ENCODE results near the gene MRGPRE.

MRGPRE gene

DNA sequence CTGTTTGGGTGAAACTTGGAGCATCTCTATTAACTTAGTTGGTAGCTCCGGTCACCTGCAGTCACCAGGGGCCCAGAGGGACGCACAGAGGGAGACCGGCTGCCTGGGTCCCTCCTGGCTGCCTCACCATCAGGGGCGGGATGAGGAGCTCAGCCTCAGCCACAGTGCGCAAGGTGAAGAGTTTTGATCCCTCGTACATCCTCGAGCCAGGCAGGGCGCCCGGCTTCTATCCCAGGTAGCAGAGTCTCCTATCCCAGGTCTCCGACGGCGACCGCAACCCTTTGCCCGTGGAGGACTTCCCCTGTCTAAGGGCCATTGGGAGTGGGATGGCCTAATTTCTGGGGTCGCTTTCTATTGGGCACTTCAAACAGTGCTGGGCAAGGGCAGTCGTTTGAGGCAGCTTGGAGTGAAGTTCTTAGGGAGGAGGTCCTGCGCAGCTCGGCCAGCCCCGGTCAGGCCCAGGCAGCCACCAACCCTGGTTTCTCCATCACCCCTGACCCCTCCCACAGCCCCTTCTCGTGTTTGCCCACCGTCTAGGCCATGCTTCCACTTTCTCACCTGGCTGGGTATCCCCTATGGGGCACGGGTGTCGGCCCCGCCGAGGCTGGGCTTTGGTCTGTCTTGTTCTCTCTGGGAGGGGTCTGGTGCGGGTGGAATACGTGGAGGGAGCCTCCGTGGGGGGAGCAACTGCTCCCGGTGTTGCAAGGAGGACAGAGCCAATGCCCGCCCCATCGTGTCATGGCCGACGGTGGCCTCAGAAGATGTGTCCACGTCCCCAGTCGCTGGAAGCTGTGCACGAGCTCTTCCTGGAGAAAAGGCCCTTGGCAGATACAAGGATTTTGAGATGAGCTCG, 10.0 kb downstream of the MRGPRE start:
- TF ChIP-seq, protein P1, sequence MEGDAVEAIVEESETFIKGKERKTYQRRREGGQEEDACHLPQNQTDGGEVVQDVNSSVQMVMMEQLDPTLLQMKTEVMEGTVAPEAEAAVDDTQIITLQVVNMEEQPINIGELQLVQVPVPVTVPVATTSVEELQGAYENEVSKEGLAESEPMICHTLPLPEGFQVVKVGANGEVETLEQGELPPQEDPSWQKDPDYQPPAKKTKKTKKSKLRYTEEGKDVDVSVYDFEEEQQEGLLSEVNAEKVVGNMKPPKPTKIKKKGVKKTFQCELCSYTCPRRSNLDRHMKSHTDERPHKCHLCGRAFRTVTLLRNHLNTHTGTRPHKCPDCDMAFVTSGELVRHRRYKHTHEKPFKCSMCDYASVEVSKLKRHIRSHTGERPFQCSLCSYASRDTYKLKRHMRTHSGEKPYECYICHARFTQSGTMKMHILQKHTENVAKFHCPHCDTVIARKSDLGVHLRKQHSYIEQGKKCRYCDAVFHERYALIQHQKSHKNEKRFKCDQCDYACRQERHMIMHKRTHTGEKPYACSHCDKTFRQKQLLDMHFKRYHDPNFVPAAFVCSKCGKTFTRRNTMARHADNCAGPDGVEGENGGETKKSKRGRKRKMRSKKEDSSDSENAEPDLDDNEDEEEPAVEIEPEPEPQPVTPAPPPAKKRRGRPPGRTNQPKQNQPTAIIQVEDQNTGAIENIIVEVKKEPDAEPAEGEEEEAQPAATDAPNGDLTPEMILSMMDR (conservative IDR thresholded peaks at IDR 0.05; ENCODE audit: low read depth, low read length) = no peak
- H3K4me1 ChIP-seq (ENCODE audit: low read depth, poor library complexity, severe bottlenecking) = no peaks in the 10 kb centered on the region
- H3K4me2 ChIP-seq = no peak overlapping the region
- no peak overlapping the region for H3K27ac ChIP-seq
- no peak overlapping the region for H3K4me3 ChIP-seq (IDR thresholded peaks at IDR 0.05; ENCODE audit: insufficient read depth, low read depth, low read length)
- no peaks in the 10 kb centered on the region for H3K36me3 ChIP-seq (ENCODE audit: insufficient read depth)
- H2AFZ ChIP-seq (ENCODE audit: low read depth) = no peak overlapping the region
- no peaks in the 10 kb centered on the region for H4K20me1 ChIP-seq (ENCODE audit: insufficient read depth)
- H3K79me2 ChIP-seq (ENCODE audit: insufficient read depth, low read depth) = no peaks in the 10 kb centered on the region
- H3K27me3 ChIP-seq (ENCODE audit: insufficient read depth, low read depth) = peaks cover 77% of the 10 kb centered on the region
- no peak overlapping the region for H3K9ac ChIP-seq

DNA sequence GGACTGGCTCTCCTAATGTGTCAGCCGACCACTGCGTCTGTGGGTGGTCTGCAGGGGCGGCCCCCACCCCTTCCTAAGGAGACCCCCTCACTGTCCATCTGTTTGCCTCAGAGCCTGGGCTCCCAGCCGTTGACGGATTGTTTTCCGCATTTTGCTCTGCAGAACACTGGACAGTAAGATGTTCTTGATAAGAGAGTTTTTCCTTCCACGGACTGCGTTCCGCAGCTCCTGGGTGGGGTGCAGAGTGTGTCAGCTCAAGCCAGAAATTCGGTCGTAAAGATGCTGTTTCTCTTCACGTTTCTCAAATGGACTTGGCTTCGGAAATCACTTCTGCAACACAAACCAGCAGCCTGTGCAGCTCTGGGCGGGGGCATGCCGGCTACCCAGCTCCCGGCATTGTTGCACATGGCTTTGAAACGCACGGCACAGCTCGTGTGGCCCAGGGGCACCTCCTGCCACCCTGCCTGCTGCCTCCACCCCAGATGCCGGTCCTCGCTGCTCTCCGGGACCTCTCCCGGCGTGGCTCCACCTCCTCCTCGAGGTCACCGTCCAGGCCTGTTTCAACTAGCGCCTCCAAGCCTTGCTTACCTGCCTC, 10.7 kb downstream of the MRGPRE start:
- Histone ChIP-seq H3K27me3 (ENCODE audit: insufficient read depth, low read depth) (peaks cover 74% of the 10 kb centered on the region), H3K36me3 (ENCODE audit: insufficient read depth) (no peaks in the 10 kb centered on the region), H3K4me3 (IDR thresholded peaks at IDR 0.05; ENCODE audit: insufficient read depth, low read depth, low read length) (no peak overlapping the region), H3K4me1 (ENCODE audit: low read depth, poor library complexity, severe bottlenecking) (no peaks in the 10 kb centered on the region), H3K79me2 (ENCODE audit: insufficient read depth, low read depth) (no peaks in the 10 kb centered on the region), H4K20me1 (ENCODE audit: insufficient read depth) (no peaks in the 10 kb centered on the region), H3K9ac (no peak overlapping the region), H3K27ac (no peak overlapping the region), H3K4me2 (no peak overlapping the region), H2AFZ (ENCODE audit: low read depth) (no peak overlapping the region)
- TF ChIP-seq, protein P1 (conservative IDR thresholded peaks at IDR 0.05; ENCODE audit: low read depth, low read length) = no peak

DNA sequence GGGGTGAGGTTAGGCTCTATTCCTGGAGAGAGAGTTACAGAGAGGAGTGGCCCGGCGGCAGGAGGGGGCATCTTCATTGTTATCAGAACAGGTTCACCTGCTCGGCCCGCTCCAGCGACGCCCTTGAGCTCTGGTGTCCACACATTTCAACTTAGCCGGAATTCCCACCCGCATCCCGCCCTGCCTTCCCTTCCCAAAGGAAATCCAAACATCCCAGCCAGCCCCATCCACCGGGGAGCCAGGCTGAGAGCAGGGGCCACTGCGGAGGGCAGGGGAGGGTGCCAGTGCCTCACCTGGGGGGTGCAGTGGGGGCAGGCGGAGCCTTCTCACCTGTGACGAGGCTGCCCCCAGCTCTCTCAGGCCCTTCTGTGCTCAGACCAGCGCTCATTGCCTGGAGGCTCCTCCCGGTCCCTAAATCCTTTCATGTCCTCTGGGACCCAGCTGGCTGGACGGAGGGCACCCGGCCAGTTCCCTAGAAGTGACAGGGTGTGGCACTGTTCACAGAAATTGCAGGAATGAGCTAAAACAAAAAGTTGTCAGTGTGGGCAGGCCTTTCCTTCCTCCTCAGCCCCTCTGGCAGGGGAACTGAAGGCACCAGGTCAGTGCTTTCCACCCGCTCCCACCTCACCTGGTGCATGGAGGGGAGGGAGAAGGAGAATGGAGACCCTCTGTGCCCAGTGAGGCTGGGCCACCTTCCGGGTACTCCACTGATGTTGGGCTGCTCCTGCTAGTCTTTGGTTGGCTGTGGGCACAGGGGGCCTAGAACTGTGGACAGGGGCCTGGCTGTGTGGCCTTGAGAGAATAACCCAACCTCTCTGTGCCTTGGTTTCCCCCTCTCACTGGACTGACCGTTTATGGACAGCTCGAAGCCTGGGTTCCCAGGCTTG, 11.5 kb downstream of the MRGPRE start:
- Histone ChIP-seq H3K79me2 (ENCODE audit: insufficient read depth, low read depth) (no peaks in the 10 kb centered on the region), H3K4me1 (ENCODE audit: low read depth, poor library complexity, severe bottlenecking) (no peaks in the 10 kb centered on the region), H3K36me3 (ENCODE audit: insufficient read depth) (no peaks in the 10 kb centered on the region), H3K27ac (no peak overlapping the region), H2AFZ (ENCODE audit: low read depth) (no peak overlapping the region), H3K4me2 (no peak overlapping the region), H3K27me3 (ENCODE audit: insufficient read depth, low read depth) (peaks cover 73% of the 10 kb centered on the region), H3K4me3 (IDR thresholded peaks at IDR 0.05; ENCODE audit: insufficient read depth, low read depth, low read length) (no peak overlapping the region), H3K9ac (no peak overlapping the region), H4K20me1 (ENCODE audit: insufficient read depth) (no peaks in the 10 kb centered on the region)
- TF ChIP-seq, protein P1 (conservative IDR thresholded peaks at IDR 0.05; ENCODE audit: low read depth, low read length) = no peak

DNA sequence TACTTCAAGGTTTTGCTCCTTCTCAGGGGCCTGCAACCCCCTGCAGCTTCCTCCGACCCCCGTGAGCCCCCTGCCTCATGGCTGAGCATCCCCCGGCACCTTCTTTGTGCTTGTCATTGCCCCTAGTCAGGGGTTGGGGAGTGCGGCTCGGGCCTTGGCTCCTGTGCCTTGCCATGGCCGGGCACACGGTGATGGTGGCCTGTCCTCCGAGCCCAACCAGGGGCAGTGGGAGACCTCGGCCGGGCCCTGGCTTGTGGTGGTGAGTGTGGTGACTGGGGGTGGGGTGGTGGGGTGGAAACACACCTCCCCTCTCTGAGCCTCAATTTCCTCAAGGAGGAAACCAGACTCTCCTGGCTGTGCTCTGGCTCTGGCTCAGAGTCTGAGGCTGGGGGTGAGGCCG, 12.1 kb downstream of the MRGPRE start:
- H3K27me3 ChIP-seq (ENCODE audit: insufficient read depth, low read depth) = peaks cover 77% of the 10 kb centered on the region
- H3K9ac ChIP-seq = no peak overlapping the region
- no peak overlapping the region for H3K4me2 ChIP-seq
- no peak overlapping the region for H3K4me3 ChIP-seq (IDR thresholded peaks at IDR 0.05; ENCODE audit: insufficient read depth, low read depth, low read length)
- no peak overlapping the region for H3K27ac ChIP-seq
- H3K36me3 ChIP-seq (ENCODE audit: insufficient read depth) = no peaks in the 10 kb centered on the region
- no peaks in the 10 kb centered on the region for H3K4me1 ChIP-seq (ENCODE audit: low read depth, poor library complexity, severe bottlenecking)
- no peak overlapping the region for H2AFZ ChIP-seq (ENCODE audit: low read depth)
- no peaks in the 10 kb centered on the region for H3K79me2 ChIP-seq (ENCODE audit: insufficient read depth, low read depth)
- no peaks in the 10 kb centered on the region for H4K20me1 ChIP-seq (ENCODE audit: insufficient read depth)
- TF ChIP-seq, protein P1 (conservative IDR thresholded peaks at IDR 0.05; ENCODE audit: low read depth, low read length) = no peak

Measured in KMS-11 (cell line).